ENCODE data around the gene RNF32. TPM values are rescaled to one million over a fixed set of nuclear protein-coding genes. Genes with fewer than 3 reads are reported as not detected.

The RNF32 gene
- total RNA-seq, 4 donors from 2014 or later: 0.85 TPM; not detected in 3

- intact Hi-C loops (cut with DNase I; ENCODE audit: low total_unique reads) (no loop called here), in situ Hi-C loops (cut with MboI; ENCODE audit: low sequenced_read_pairs in 4 of 4) (no loop called here)
These were observed 16.0 kb downstream of the RNF32 start for GRCh38 chr7:156656598-156656997.

GRCh38 chr7:156657681-156658080 lies 17.1 kb downstream of the RNF32 start:
- in situ Hi-C loops (cut with MboI; ENCODE audit: low sequenced_read_pairs in 4 of 4) (no loop called here), intact Hi-C loops (cut with DNase I; ENCODE audit: low total_unique reads) (no loop called here)
- DNase-seq: no peak
- no peak for ATAC-seq
- Histone ChIP-seq H3K27ac (no peak overlapping the region), H3K4me1 (no peaks in the 10 kb centered on the region), H3K27me3 (peaks cover 0 to 13% (median 4%) of the 10 kb centered on the region in 3 donors), H3K9me3 (no peaks in the 10 kb centered on the region), H3K36me3 (no peaks in the 10 kb centered on the region), H3K4me3 (no peak overlapping the region)
- no peak for TF ChIP-seq POLR2A (IDR thresholded peaks at IDR 0.05)
- TF ChIP-seq CTCF (IDR thresholded peaks at IDR 0.05 in 4 of 5, conservative IDR thresholded peaks at IDR 0.05 in 1 of 5): no peak

More at GRCh38 chr7:156656598-156656997, 16.0 kb downstream of the RNF32 start:
- Histone ChIP-seq H3K4me1 (no peaks in the 10 kb centered on the region), H3K36me3 (no peaks in the 10 kb centered on the region), H3K27me3 (peaks cover 4 to 22% (median 6%) of the 10 kb centered on the region in 3 donors), H3K27ac (no peak overlapping the region), H3K9me3 (no peaks in the 10 kb centered on the region), H3K4me3 (no peak overlapping the region)
- ATAC-seq (no peak), DNase-seq (no peak)
- no peak for TF ChIP-seq POLR2A (IDR thresholded peaks at IDR 0.05)
- no peak for TF ChIP-seq CTCF (IDR thresholded peaks at IDR 0.05 in 4 of 5, conservative IDR thresholded peaks at IDR 0.05 in 1 of 5)

GRCh38 chr7:156659203-156659602 lies 18.6 kb downstream of the RNF32 start:
- Histone ChIP-seq H3K36me3 (no peaks in the 10 kb centered on the region), H3K4me1 (no peaks in the 10 kb centered on the region), H3K4me3 (no peak overlapping the region), H3K27me3 (peaks cover 0 to 9% (median 4%) of the 10 kb centered on the region in 3 donors), H3K27ac (no peak overlapping the region), H3K9me3 (no peaks in the 10 kb centered on the region)
- ATAC-seq: no peak
- TF ChIP-seq POLR2A (IDR thresholded peaks at IDR 0.05) (no peak), CTCF (IDR thresholded peaks at IDR 0.05 in 4 of 5, conservative IDR thresholded peaks at IDR 0.05 in 1 of 5) (no peak)
- in situ Hi-C loops (cut with MboI; ENCODE audit: low sequenced_read_pairs in 4 of 4): no loop called here
- no peak for DNase-seq
- intact Hi-C loops (cut with DNase I; ENCODE audit: low total_unique reads): no loop called here

- in situ Hi-C loops (cut with MboI; ENCODE audit: low sequenced_read_pairs in 4 of 4): no loop called here
- TF ChIP-seq CTCF (IDR thresholded peaks at IDR 0.05 in 4 of 5, conservative IDR thresholded peaks at IDR 0.05 in 1 of 5) (no peak), POLR2A (IDR thresholded peaks at IDR 0.05) (no peak)
- intact Hi-C loops (cut with DNase I; ENCODE audit: low total_unique reads): no loop called here
These were observed 19.4 kb downstream of the RNF32 start for GRCh38 chr7:156659961-156660360.

GRCh38 chr7:156661637-156662036 lies 21.1 kb downstream of the RNF32 start:
- Histone ChIP-seq H3K9me3 (no peaks in the 10 kb centered on the region), H3K27ac (no peak overlapping the region), H3K4me1 (no peaks in the 10 kb centered on the region), H3K4me3 (no peak overlapping the region), H3K36me3 (no peaks in the 10 kb centered on the region), H3K27me3 (peaks cover 0 to 2% (median 0%) of the 10 kb centered on the region in 3 donors)
- in situ Hi-C loops (cut with MboI; ENCODE audit: low sequenced_read_pairs in 4 of 4) (no loop called here), intact Hi-C loops (cut with DNase I; ENCODE audit: low total_unique reads) (no loop called here)
- DNase-seq (no peak), ATAC-seq (no peak)
- TF ChIP-seq CTCF (IDR thresholded peaks at IDR 0.05 in 4 of 5, conservative IDR thresholded peaks at IDR 0.05 in 1 of 5) (no peak), POLR2A (IDR thresholded peaks at IDR 0.05) (no peak)

More at GRCh38 chr7:156659961-156660360, 19.4 kb downstream of the RNF32 start:
- Histone ChIP-seq H3K9me3 (no peaks in the 10 kb centered on the region), H3K4me3 (no peak overlapping the region), H3K4me1 (no peaks in the 10 kb centered on the region), H3K27ac (no peak overlapping the region), H3K36me3 (no peaks in the 10 kb centered on the region), H3K27me3 (peaks cover 0 to 9% (median 2%) of the 10 kb centered on the region in 3 donors)
- DNase-seq: no peak
- ATAC-seq: no peak
